ENCODE data around the gene ZFAND3. TPM values are rescaled to one million over a fixed set of nuclear protein-coding genes. Genes with fewer than 3 reads are reported as not detected.

ZFAND3 gene
- 46.7 to 61.6 TPM (median 51.3 TPM) in 5 replicates for total RNA-seq (2022; extraction: Qiagen RNA extraction)

GRCh38 chr6:37819177-37819801 is at the start of gene ZFAND3:
TSS of gene ZFAND3 (plus strand) at chr6:37819727. CDS start at chr6:37819946, 219 bp downstream.

Other genes with a start within 250 kb of the ZFAND3 start
- gene MDGA1, start 121.8 kb upstream of the ZFAND3 start, total RNA-seq (2022; extraction: Qiagen RNA extraction): 6.1 to 9.4 TPM (median 6.9 TPM) in 5 replicates